GM15510 (cell line): ENCODE data around the gene SIGLEC9.

Experiments used
- POLR2A ChIP-seq: IDR thresholded peaks from 3 replicates; pipeline ENCODE4 v1.6.1; 2011; ENCODE audit warnings: borderline replicate concordance; ENCODE audit not compliant: insufficient read length; ENCODE audit errors: extremely low read depth

Gene SIGLEC9

DNA sequence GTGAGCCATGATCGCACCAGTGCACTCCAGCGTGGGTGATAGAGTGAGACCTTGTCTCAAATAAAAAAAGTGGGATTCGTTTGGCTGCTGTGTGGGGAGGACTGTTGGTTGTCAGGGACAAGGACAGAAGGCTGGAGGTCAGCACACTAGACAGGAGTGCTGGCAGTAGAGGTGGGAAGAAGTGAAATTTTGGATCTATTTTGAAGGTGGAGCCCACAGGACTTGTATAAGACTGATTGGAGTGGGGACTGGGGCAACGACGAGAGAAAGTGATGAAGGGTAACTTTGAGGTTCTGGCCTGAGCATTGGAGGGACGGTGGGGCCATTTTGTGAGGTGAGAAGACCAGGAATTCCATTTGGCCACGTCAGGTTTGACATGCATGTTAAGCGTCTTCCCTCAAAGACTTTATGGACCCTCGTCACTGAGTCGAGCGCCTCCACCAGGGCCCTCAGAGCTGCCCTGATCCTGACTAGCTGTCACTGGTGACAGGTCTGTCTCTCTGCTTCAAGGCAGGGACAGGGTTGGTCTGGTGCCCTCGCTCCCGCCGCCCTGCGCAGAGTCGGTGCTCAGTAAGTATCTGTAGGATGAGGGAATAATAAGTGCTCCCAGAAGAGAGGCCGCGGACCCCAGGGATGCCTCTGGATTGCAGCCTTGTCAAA lies 17.2 kb upstream of the SIGLEC9 start:
- TF ChIP-seq POLR2A: no peak

DNA sequence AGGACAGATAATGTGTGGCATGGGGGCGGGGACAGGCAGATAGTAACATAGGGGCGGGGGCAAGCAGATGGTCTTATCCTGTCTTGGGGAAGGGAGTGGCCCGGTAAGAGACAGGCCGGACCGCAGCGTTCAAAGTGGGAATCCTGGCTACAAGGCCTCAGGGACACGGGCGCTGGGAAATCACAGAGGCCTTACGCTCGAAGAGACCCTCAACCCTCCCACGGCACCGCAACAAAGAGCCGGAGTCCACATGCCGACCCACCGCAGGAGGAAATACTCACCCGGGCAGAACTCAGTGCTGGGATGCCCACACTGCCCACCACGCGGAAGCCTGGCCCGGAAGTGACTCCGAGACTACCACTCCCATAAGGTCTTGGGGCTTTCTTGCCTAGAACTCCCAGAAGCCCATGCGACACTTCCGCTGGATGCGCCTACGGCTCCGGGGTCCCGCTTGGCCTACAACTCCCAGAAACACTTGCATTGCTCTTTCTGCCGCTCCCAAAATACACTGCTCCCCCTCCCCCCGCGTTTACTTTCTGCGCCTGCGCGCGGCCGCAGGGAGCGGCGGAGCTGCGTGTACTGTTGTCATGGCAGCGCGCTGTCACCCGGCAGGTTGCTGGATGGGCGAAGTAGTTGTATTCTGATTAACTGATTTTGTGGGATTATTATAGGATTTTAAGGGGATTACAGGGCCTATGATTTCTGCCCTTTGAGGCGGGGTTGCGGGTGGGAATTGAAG lies 16.5 kb upstream of the SIGLEC9 start, which contains the start of gene CTU1:
TSS of gene CTU1 (minus strand) at position 344 of the 739 bp plus-strand sequence. CDS start 3,840 bp downstream, outside the sequence.
- peak; percentile 75 for TF ChIP-seq POLR2A

DNA sequence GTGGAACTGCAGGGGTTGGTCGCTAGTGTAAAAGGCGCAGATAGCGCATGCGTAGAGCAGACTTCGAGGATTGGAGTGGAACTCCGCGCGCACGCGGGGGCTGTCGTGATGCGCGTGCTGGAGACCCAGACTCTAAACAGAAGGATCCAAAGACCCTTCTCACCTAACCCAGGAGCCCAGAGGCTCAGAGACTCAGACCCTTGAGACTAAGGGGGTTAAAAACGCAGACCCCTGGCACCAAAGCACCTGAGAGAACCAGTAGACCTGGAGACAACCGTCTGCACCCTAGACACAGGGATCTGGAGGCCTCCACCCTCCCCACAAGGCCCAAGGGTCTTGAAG lies 15.9 kb upstream of the SIGLEC9 start:
- no peak for TF ChIP-seq POLR2A

DNA sequence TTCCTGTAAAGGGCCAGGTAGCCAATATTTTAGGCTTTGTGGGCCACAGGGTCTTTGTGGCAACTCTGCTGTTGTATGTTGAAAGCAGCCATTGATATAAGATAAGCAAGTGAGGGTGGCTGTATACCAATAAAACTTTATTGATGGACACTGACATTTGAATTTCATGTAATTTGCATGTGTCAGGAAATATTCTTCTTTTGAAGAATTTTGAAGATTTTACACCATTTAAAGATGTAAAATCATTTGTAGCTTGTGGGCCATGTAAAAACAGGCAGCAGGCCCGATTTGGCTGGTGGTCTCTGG lies 14.1 kb upstream of the SIGLEC9 start:
- TF ChIP-seq POLR2A: no peak

DNA sequence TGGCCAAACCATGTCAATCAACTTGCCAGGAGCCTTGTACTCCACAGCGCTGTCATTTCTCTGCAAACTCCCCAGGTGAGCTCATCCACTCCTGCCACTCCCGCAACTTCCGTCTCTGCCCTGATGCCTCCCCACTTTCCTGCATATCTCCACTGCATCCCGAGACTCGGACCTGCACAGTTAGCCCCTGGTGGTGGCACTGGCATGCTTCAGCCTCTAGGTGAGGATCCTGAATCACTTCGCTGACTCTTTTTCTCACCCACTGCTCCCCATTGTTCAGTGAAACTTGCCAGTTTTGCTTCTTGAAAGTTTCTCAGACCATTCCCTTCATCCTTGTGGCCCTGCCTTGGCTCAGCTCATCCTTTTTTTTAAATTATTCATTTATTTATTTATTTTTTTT lies 13.1 kb upstream of the SIGLEC9 start:
- no peak for TF ChIP-seq POLR2A

GRCh38 chr19:51114087-51114729 lies 10.5 kb upstream of the SIGLEC9 start:
- no peak for TF ChIP-seq POLR2A

DNA sequence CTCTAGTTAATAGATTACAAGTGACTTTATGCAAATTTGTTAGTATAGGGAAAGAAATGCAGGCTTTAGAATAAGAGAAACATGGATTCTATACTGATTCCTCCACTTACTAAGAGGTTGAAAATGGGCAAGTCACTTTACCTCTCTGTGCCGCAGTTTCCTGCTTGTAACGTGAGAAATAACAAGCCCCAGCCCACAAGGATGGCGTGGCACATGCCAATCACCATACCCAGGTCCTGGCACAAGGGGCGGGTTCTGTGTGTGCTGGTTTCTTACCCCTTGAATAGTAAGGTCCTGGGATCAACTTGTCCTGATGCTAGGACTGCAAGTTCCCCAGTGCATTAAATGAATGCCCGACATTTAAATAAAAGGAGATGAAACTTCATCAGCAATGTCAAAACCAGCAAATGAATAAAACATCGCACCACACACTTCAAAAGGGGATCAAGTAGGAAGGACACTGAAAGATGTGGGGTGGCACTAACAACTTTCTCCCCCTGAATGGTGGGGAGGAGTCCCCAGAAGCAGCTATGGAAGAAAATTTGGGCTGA lies 7.9 kb upstream of the SIGLEC9 start:
- no peak for TF ChIP-seq POLR2A

DNA sequence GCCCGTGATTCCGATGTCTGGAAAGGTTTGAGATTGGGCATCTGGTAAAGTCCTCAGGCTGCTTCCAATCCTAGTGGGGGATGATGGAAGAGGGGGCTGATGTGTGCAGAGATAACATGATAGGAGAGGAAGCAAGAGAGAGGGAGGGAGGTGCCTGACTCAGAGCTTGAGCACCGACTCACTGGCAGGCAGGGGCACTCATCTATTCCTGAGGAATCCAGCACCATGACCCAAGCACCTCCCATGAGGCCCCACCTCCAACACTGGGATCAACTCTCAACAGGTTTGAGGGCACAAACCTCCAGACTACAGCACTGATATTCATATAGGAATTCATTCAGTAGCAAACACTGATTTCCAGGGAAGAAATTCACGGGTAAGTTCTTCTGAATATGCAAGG lies 5.6 kb upstream of the SIGLEC9 start:
- no peak for TF ChIP-seq POLR2A

- no peak for TF ChIP-seq POLR2A
Measured at GRCh38 chr19:51119611-51120010, 5.1 kb upstream of the SIGLEC9 start.

DNA sequence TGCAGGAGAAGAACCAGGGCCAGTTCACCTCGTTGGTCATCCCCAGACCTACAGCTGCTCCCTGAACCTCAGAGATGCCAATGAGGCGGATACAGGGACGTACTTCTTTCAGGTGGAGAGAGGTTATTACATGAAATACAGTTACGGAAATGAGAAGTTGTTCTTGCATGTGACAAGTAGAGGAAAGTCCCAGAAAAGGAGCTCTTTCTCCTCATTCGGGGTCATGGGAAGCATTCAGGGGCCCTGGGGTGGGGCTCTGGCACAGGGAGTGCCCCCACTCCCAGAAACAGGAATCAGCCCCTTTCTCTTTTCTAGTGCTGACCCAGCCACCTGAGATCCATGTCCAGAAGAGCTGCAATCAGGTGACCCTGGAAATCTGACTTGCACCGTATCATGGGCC lies 4.5 kb upstream of the SIGLEC9 start:
- no peak for TF ChIP-seq POLR2A

DNA sequence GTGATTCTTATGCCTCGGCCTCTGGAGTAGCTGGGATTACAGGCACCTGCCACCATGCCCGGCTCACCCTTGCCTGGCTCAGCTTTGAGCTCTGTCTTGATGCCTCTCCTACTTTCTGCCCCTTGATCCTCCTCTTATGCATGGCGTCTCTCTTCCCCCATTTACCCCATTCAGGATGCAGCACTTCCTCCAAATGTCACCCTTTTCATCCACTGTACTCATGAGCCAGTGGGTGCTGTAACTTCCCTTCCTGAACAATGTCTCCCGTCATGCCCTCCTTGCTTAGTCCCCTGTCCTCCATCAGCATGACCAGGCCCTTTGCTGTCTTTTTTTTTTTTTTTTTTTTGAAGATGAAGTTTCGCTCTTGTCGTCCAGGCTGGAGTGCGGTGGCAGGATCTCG lies 3.4 kb upstream of the SIGLEC9 start:
- no peak for TF ChIP-seq POLR2A

DNA sequence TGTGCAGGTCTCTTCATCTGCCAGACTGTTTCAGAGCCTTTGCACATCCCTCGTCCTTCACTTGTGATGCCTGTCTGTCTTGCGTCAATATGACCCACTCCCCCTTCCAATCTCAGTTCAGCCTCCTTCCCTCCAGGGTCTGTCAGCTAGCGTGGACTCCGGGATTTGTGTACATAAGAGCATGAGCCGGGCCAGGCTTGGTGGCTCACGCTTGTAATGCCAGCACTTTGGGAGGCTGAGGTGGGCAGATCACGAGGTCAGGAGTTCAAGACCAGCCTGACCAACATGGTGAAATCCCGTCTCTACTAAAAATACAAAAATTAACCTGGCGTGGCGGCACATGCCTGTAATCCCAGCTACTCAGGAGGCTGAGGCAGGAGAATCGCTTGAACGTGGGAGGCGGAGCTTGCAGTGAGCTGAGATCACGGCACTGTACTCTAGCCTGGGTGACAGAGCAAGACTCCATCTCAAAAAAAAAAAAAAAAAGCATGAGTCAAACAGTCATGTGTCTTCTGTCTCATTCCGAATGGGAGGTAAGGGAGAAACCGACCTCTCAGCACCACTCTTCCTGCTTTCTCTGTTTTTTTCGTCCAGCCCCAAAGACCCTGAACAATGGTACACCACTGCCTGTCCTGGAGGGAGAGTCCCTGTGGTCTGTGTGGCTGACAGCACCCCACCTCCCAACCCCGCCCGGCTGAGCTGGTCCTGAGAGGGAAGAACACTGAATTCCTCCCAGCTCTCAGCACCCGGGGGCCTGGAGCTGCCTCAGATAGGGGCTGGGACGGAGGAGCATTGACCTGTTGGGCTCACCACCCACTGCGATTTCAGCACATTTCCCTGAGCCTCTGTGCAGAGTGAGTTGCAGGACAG lies 2.4 kb upstream of the SIGLEC9 start:
- no peak for TF ChIP-seq POLR2A

GRCh38 chr19:51123381-51123800 lies 1.3 kb upstream of the SIGLEC9 start:
- TF ChIP-seq POLR2A: no peak

GRCh38 chr19:51123802-51124201 lies 904 bp upstream of the SIGLEC9 start:
- TF ChIP-seq POLR2A: no peak

- no peak for TF ChIP-seq POLR2A
Measured at GRCh38 chr19:51124216-51124615, 490 bp upstream of the SIGLEC9 start.

DNA sequence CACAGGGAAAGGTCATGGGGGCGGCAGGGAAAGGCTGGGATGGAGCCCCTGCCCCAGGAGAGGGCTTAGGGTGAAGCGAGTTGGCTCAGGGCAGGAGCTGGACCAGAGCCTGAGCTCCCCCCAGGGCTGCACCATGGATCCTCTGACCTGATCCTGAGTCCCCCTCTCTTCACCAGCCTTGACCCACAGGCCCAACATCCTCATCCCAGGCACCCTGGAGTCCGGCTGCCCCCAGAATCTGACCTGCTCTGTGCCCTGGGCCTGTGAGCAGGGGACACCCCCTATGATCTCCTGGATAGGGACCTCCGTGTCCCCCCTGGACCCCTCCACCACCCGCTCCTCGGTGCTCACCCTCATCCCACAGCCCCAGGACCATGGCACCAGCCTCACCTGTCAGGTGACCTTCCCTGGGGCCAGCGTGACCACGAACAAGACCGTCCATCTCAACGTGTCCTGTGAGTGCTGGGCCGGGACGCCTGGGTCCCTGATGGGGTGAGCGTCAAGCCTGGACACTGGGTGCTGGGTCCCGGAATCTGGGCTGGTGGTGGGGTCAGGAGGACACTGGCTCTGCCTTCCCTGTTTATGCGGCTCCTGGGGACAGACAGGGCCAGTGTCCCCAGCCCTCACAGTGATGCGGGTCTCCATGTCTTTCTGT lies 842 bp downstream of the SIGLEC9 start:
- TF ChIP-seq POLR2A: no peak
